ENCODE measurements around the gene FAM47E. TPM values are rescaled to one million over a fixed set of nuclear protein-coding genes. Genes with fewer than 3 reads are reported as not detected.

FAM47E gene
- total RNA-seq, 4 donors from 2014 or later, result 1.7 to 7.8 (median 3.1) TPM

DNA sequence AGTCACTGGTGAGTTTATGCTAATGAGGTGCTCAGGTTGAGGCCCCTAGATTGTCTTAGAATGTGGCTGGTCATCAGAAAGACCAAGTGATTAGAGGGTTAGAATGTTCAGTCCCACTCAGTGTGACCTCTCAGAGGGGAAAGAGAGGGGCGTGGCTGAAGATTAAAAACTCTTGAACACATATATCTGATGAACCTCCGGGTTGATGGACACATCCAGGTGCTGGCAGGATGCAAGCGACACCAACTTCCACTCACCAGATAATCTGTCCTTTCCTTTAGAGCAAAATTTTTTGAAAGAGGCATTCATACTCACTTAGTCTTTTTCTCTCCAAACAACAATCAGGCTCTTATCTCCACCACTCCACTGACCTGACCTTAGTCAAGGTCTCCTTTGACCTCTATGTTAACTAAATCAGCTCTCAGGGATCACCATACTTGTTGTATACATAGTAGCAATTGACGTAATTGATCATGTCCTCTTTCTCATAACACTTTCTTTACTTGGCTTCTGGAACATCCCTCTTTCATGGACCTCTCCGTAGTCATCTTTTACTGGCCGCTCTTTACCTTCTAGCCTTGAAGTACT, 14.2 kb downstream of the FAM47E start:
- ATAC-seq (ENCODE audit: low FRiP score), result no peak
- no peak for DNase-seq (ENCODE audit: low spot score)
- TF ChIP-seq, protein P1, sequence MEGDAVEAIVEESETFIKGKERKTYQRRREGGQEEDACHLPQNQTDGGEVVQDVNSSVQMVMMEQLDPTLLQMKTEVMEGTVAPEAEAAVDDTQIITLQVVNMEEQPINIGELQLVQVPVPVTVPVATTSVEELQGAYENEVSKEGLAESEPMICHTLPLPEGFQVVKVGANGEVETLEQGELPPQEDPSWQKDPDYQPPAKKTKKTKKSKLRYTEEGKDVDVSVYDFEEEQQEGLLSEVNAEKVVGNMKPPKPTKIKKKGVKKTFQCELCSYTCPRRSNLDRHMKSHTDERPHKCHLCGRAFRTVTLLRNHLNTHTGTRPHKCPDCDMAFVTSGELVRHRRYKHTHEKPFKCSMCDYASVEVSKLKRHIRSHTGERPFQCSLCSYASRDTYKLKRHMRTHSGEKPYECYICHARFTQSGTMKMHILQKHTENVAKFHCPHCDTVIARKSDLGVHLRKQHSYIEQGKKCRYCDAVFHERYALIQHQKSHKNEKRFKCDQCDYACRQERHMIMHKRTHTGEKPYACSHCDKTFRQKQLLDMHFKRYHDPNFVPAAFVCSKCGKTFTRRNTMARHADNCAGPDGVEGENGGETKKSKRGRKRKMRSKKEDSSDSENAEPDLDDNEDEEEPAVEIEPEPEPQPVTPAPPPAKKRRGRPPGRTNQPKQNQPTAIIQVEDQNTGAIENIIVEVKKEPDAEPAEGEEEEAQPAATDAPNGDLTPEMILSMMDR (IDR thresholded peaks at IDR 0.05), result no peak

DNA sequence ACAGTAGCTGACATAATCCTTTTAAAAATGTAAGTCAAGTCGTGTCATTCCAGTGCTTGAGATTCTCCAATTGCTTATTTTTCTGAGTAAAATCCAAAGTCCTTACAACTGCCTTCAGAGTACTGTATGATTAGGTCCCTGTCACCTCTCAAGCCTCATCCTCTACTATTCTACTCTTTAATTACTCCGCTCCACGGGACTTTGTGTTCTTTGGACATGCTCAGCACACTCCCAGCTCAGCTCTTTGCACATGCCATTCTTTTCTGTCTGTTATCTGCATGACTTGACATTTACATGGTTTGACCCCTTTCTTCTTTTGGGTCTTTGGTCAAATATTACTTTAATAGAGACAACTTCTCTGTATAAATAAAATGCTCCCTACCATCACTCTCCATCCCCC, 15.1 kb downstream of the FAM47E start:
- DNase-seq (ENCODE audit: low spot score) (no peak), ATAC-seq (ENCODE audit: low FRiP score) (no peak)
- TF ChIP-seq, protein P1 (IDR thresholded peaks at IDR 0.05), result no peak

DNA sequence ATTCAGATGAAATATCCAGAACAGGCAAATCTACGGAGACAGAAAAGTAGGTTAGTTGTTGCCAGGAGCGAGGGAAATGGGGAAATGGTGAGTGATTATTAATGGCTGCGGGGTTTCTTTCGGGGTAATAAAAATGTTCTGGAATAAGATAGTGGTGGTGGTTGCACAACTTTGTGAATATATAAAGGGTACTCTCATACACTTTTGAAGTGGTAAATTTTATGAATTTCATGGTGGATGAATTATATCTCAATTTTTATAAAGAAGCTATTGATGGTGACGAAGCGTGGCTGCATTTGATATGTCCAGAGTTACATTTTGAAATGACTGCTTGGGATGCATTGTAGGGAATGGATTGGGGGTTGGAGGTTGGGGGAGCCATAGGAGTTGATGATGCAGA, 16.3 kb downstream of the FAM47E start:
- ATAC-seq (ENCODE audit: low FRiP score) (no peak), DNase-seq (ENCODE audit: low spot score) (no peak)
- TF ChIP-seq, protein P1 (IDR thresholded peaks at IDR 0.05), result no peak

DNA sequence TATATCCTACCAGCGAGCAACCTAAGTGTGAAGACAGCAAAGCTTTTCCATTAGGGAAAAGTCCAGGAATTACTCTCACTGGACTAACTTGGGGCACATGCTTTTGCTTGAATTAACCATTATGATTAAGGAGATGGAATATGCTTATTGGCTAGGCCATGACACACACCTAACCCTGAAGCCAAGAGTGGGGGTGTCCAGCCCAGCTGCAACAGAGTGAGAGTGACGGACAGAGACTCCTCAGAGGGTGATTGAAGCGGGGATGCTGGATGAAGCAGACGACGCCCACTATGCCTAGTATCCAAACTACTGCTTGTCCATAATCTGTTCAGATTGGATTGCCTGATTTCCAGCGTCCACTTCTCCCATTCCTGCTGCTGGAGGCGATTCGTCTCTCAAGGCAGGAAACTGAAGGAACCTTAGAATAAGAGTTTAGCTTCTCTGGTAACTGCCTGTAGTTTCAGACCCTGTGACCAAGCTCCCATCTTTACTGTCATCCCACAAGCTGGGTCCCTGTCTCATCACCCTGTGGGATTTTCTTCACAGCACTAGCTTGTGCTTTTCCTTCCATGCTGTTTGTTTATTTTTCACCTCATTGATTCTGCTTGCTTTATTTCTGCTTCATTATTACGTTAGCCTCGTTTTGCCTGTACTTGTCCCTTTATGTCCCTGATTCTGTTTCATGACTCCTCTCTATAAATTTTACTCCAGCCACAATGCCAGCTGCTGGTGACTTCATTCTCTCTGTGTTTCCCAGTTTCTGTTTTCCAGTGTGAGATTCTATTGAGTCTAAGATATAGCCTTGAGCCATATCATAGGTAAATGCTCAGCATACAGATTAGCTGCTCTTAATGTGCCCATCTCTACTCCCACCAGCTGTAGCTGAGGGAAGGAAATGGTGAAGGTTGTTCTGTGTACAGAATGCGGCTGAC, 19.0 kb downstream of the FAM47E start:
- DNase-seq (ENCODE audit: low spot score) (no peak), ATAC-seq (ENCODE audit: low FRiP score) (no peak)
- TF ChIP-seq, protein P1 (IDR thresholded peaks at IDR 0.05), result no peak

DNA sequence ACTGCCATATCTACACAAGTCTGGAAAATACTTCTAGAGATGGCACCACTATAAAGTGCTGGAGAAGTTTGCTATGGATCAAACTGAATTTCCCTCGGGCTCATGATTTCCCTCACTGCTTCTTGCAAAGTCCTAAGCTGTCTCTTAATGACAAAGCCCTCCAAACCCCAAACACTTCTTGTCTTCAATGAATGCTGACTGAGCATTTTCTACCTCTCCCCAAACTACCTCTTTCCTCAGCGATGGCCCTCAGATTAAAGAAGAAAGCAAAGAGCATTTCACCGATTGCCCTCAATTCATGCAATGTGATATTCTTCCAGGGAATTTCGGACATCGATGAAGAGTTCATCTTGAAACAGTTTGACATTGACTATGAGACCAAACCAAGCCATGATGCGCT, 19.7 kb downstream of the FAM47E start:
- DNase-seq (ENCODE audit: low spot score) (no peak), ATAC-seq (ENCODE audit: low FRiP score) (no peak)
- TF ChIP-seq, protein P1 (IDR thresholded peaks at IDR 0.05), result no peak

DNA sequence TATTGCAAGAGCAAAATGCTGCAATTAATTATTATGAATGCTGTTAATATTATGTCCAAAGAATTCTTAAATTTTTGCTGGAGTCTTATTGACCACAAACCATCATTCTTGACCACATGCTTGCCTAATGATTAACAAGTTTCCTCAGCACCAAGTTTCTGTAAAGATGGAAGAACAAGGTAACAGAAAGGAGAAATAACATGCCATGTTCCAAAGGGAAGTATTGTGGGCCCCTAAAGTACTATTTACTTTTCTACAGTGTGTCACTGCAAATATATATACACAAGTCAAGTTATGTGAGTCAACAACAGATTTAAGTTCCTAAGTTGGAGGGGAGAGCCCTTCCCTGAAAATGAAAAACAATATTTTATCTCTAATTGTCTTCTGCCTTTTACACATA, 20.6 kb downstream of the FAM47E start:
- DNase-seq (ENCODE audit: low spot score) (no peak), ATAC-seq (ENCODE audit: low FRiP score) (no peak)
- TF ChIP-seq, protein P1 (IDR thresholded peaks at IDR 0.05), result no peak
